Transverse colon (tissue), 4 donors: Measurements from ENCODE around the gene LRP1-AS.

ENCODE experiments used
- CTCF ChIP-seq, 5 experiments: fragments of 200-600 bp in 3 of 5; fragments of 450-650 bp in 2 of 5; sonication (generic) in 3 of 5; IDR thresholded peaks; 1 replicate in 2 of 5; 2 replicates in 3 of 5; pipeline ENCODE4 v1.5.1; 2016 to 2017; ENCODE audit warnings: antibody characterized with exemption in 5 of 5, inconsistent platforms in 3 of 5, mild to moderate bottlenecking in 2 of 5, moderate library complexity in 1 of 5
- POLR2A ChIP-seq: fragments of 450-650 bp; IDR thresholded peaks from one replicate; pipeline ENCODE4 v1.6.1; 2016; ENCODE audit warnings: antibody characterized with exemption, mild to moderate bottlenecking, moderate library complexity
- POLR2AphosphoS5 ChIP-seq, 3 donors: sonication (generic); formaldehyde crosslinking; IDR thresholded peaks; one replicate each; pipeline ENCODE4 v1.6.1; 2016; ENCODE audit warnings: antibody characterized with exemption in 3 of 3

- no peak for TF ChIP-seq POLR2AphosphoS5 (IDR thresholded peaks at IDR 0.05)
- no peak for TF ChIP-seq POLR2A
- no peak for TF ChIP-seq CTCF (IDR thresholded peaks at IDR 0.05)
Measured at GRCh38 chr12:57169969-57170368, 22.6 kb upstream of the LRP1-AS start.
